Dedifferentiated amniotic fluid mesenchymal stem cell (primary cell): ENCODE results near the gene FGF6.

ENCODE experiments used
- DNase-seq: peaks from one replicate; pipeline ENCODE4 v3.0.0-alpha.2; 2016; ENCODE audit errors: extremely low spot score

FGF6 gene

DNA sequence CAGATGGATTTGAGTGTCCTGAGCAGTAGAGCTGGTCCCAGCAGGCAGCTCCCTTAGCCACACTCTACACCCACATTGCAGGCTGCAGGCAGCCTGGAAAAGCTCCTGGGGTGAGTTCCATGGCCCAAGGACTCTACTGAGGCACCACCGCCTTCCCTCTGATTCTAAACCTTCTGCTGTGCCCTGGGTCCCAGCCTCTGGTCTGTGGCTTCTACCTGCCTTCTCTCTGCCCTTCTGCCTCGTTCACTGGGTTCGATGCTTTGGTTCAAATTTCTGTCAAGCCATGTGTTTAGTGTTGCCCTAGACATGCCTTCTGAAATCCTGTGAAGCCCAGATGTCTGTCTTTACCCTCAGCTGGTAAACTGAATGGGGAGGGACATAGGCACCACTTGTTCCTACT is 1.5 kb upstream of the FGF6 start:
- no peak for DNase-seq

DNA sequence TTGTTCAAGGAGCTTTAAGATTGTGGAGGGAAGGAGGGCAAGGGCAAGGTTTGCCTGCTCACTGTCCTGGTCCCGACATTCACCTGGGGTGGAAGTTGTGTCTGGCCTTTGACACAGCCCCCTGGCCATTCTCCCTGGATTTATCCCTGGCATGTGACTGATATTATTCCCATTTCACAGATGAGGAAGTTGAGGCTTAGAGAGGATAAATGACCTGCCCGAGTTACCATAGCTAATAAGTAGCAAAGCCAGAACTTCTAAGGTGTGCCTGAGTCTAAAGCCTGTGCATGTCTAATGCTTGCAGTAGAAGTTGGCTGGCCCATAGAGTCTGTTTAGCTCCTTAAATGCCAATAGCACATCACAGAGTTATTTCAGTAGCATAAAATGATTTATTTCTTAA is 720 bp upstream of the FGF6 start:
- DNase-seq = no peak

DNA sequence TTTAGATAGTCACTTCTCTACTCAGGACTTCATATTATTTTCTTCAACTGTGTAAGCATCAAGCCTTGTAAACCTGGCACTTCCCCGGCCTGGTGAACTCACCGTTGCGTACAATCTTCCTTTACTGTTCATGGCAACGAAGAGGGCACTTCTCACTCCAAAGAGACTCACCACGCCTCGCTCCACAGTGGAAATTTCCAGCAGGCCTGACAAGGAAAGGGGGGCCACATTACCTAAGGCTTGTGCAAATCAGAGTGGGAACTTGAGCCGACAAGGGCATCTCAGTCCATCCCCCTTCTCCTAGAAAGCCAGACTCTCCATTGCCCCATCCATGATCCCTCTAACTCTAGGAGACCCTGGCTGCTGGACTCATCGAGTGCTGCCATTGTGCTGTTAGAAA is 1.6 kb downstream of the FGF6 start:
- no peak for DNase-seq

DNA sequence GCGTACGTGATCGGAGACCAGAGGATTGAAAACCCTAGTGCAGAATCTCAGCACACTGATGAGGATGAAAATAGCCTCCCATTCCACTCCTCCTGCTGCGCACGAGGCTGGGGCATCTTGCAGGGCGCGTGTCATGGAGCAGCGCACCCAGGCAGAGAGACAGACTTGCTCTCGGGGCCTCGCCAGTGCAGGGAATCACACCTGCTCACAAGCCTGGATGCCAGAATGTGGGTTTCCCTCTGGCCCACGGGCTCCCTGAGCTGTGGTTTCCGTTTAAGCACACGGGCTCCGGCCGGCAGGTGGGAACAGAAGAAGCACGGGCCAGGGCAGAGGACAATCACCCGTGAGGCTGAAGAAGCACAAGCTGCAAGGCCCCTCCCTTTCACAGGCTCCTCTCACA is 2.0 kb downstream of the FGF6 start:
- DNase-seq = no peak

DNA sequence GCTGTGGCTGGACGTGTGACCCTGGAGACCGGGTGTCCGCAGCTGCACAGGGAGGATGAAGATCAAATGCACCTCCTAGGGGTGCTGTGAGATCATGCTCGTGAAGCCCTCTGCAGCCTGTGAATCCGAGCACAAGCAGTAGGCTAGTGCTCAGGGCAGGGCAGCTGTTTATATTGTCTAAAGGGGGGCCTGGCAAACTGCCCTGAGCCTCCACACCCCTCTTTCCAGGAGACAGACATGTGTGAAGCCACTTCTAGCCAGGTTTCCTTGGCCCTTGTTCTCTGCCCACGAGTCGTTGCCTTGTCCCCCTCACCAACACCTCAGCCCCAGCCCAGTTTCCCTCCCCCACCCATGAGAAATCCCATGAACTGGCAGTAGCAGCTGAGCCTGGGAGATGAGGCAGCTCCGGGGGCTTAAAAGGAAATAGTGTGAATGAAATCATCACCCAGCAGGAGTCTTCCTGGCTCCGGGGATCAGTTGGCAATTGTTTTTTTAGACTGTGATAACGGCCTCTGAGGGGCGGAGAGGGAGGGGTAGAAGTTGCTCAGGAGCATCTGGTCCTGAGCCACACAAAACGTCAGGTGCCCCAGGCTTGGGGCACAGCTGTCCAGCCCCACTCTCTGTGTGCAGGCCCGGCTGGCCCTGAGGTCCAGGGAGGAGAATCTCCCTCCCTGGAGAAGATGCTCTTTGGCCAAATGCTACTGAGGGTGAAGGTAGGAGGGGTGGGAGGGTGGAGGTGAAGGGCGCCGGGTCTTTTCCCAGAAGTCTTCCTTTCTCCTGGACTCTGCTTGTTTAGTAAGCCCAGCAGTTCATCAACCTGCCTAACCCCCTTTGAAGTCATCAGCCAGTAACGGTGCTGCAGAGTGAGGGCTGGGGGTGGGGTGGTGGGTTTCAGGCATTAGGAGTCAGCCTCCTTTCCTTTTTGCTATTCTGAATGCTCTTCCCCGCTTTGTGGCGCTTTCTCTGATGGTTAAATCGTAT is 4.0 kb downstream of the FGF6 start:
- DNase-seq = no peak

DNA sequence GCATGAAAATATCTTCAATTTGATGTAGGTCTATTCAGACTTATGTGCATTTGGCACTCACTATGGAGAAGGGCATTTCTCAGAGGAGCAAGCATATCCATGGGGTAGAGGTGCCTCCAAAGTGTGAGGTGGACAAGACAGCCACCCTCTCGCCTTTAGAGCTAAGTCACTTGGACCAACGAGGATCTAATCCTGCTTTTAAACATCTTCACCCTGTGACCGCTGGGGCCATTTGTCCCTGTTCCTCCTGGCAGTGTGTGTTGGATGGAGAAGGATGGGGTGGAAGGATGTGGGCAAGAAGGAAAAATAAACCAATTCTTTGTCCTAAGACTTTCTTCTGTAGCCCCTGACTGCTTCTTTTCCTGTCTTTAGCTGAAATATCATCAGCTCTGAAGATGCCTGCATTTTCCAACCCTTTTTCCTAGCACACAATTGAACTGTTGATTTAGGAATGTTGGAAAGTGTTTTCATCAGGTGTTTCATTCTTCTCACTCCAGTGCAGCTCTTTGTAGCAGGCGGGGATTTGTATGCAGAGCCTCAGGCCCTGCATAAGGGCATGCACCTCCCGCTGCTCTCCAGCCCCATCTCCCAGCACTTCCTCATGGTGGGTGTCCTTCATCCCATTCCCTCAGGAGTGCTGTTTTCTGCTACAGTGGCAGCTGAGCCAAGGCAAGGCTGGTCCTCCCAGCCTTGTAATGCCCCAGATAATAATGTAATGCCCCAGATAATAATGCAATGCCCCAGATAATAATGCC is 5.3 kb downstream of the FGF6 start:
- DNase-seq = no peak

DNA sequence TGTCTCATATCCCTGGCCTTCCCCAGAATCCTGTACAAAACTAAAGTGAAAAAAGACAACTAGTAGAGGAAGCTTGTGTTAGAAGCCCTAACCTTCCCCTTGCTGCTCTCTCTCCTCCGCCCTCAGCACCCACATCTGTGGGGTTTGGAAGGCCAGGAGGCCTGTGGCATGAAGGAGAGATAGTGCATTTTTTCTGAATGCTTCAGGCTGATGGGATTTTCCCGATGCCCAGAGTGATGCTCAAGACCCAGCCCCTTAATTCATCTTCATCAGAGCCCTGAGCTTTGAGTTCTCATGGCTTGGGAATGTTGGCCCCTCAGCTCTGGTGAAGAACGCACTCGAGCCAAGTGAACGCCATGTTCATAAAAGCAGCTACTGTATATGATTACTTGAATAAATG is 5.9 kb downstream of the FGF6 start:
- DNase-seq = no peak

DNA sequence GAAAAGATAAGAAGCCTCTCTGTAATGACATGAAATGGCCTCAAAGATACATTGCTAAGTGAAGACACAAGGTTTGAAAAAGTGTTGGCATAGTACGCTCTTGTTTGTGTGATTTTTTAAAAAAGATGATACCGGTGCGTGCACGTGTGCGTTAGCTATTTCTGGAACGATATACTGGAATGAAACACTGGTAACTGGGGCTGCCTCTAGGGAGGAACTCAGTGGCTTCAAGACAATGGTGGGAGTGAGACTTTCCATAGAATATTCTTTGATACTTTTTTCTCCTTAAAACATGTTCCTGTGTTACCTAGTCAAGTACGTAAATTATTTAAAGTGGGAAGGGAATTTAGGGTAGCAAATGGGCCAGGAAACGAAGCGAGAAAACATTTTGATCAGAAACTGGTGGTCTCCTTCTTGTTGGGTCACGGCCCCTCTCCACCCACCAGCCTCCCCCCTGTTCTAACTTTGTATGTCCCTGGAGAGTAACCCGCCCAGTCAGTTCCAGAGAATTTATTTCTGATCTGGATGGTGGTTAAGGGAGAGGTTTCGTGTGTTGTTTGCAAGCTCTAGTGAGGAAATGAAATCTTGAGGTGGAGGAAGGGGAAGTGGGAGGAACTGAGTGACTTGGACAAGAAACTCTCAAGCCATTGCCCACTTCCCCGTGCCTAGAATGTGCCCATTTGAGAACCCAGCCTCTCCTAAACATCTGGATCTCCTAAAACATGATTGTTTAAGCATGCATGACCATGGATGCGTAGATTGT is 6.6 kb downstream of the FGF6 start:
- no peak for DNase-seq

DNA sequence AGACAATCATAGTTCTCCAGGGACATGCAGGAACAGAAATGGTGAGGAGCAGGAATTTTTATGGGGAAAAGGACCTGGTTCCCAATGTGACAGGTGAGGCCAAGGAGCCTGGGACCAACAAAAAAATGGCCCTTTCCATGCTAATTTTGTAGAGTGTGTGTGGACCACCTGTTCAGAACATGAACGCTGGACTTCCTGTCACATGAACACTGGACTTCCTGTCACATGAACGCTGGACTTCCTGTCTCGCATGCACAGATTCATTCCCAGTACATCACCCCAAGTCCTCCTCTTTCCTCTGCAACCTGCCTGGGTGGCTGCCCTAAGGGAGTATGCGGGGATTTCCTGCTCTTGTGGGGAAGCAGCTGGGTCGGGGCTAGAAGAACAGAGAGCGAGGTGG is 10.1 kb downstream of the FGF6 start:
- DNase-seq = no peak

DNA sequence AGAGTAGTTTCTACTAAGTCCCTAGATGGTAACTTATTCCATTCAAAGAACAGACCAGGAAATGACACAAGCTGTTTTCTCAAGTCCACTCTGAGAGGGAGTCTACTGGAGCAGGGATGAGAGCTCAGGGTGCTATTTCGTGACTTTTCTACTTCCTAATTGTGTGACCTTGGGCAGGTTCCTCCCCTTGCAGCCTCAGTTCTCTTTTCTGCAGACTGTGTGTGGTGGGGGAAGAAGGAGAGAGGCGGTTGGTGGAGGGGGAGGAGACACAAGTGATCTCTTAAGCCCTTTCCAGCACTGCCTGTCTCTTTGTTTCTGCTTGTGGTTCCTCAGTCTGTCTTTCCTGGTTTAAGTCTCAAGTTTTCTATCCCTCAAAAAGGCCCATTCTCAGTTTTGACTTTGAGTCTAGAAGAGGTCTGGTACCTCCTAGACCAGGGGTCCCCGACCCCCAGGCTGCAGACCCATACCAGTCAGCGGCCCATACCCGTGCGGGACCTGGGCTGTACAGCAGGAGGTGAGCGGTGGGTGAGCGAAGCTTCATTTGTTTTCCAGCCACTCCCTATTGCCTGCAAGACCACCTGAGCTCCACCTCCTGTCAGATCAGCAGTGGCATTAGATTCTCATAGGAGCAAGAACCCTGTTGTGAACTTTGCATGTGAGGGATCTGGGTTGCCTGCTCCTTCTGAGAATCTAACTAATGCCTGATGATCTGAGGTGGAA is 10.7 kb downstream of the FGF6 start:
- DNase-seq = no peak

DNA sequence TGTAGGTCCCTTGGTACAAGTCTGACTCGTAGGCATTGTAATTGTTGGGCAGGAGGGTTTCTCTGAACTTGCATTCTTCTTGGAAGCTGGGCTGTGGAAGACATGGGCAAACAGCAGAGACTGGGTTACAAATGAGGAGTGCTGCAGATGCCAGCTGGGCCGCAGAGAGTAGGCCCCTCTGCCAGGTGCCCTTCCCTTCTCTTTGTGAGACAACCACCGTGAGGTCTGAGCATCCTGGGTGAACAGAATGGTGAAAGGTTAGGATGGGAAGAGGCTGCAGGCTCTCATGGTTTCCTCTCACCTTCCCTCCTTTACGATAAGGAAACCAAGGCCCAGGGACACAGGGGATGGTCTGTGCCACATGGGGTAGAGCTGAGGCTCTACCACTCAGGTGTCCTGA is 11.3 kb downstream of the FGF6 start:
- no peak for DNase-seq

DNA sequence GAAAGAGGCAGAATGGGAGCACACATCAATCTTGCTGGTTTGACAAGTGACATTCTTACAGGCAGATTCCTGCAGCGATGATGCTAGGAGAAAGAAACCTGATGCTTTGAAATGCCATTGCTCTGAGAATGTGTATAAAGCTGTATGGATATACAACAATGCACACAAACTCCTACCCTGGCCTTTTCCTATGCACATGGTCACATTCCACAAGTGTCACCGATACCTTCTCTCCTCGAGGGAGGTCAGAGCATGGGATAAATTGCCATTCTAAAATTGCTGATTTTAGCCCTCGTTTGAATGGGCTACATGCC is 11.9 kb downstream of the FGF6 start:
- DNase-seq = no peak

DNA sequence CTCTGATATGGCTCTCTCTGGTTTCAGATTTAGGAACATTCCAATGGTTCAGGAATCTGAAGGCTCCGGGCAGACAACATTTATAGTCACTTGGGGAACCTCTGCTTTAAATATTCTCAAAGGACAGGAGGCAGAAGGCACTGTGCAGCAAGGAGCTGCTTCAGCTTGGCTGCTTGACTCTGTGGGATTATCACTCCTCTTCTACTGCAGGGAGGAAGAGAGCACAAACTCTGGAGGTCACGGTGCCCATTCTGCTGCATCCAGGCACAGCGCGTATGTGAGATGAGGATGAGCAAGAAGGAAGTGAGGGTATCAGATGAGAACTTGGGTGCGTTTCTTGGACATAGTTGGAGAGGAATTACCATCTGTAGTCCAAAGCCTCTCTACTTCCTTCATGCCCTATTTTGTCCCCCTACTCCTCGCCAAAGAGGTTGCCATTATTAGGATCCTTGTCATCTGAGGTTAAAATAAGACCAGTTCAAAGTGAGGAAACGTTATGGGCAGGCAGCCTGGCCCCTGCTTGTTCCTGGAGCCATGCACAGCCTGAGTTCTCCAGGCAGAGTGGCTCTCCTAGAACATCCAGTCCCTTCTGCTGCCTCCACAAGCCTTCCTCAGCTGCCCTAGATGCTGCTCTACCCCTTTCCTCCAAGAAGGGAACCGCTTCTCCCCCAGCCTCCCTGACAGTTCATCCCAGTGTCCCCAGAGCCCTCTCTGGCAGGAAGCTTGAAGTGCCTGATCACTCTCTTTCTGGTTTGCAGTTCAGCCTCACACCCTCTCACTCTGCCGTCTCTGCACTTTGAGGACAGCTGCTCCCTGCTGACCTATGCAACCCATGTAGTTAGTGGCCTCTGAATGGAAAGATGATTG is 12.5 kb downstream of the FGF6 start:
- DNase-seq = no peak

DNA sequence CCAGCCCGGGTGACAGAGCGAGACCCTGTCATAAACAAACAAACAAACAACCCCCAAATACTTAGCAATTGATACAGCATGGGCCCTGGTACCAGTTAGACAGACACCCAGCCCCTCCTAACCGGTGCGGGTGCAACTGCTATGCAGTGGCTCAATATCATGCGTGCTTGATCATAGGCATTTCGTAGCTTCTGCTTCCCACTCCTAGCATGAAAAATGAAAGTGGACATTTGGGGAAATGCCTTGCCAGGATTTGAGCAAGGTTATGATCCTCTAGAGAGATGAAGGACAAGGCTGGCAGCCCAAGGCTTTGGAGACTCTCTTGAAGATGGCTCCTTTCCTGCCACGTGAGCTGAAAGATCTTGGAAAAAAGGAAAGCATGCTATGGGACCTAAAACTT is 13.7 kb downstream of the FGF6 start:
- DNase-seq = no peak

DNA sequence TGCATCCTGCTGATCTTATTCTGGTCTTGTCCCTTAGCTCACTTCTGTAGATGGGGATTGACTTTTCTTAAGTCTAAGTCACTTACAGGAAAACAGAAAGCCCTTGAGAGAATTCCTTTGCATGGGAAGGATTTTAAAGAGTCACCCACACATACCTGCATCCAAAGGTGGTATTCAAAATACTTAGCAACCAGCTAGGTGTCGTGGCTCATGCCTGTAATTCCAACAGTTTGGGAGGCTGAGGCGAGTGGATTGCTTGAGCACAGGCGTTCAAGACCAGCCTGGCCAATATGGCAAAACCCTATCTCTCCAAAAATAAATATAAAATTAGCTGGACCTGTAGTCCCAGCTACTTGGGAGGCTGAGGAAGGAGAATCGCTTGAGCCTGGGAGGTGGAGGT is 14.2 kb downstream of the FGF6 start:
- no peak for DNase-seq

DNA sequence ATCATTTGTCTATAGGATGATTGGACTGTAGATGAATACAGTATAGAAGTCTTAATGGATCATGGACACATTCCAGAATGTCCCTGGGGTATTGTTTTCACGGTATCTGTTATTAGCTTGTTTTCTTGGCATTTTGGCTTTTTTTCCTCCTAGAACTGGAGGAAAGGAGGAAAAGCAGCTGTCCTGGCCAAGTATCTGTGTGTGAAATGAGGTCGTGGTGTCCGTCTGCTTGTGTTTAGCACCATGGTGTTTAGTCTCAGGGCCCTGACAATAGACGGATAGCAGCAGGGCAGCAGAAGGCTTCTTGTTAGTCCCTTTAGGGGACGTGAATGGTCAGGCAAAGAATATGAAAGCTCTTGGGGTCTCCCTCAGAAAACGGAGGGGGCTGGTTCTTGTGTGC is 21.2 kb downstream of the FGF6 start:
- DNase-seq = no peak

DNA sequence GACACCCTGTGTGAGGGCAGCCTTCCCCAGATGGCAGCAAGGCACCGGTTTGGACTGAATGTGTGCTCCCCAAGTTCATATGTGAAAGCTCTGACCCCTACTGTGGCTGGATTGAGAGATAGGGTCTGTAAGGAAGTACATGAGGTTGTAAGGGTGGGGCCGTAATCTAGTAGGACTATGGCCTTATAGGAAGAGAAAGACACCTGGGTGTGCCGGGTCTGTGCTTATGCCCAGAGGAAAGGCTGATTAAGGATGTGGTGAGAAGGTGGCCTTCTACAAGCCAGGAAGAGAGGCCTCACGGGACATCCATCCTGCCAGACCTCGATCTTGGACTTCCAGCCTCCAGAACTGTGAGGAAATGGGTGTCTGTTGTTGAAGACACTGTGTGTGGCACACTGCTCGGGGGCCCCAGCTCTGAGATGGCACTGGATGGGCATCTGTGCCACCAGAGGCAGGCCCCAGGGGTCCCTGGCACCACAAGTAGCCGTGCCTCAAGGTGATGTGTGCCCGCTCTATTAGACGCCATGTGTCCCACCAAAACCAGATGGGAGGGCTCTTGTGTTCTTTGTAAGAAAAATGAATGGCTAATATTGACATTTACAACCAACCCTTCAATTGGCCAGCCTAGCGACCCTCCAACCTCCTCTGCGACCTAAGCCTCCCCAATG is 22.0 kb downstream of the FGF6 start:
- DNase-seq = no peak

DNA sequence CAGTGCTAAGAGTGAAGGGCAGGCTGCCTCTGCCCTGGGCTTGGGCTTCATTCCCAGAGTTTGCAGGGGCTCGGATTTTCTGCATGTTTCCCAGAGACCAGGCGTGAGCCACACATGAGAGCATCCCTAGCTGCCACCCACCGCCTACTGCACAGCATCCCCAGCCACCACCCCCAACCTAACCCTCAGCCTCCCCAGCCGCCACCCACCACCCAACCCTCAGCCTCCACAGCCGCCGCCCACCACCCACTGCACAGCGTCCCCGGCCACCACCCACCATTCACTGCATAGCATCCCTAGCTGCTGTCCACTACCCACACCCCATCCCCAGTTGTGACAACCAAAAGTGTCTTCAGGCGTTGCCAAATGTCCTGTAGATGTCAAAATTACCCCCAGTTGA is 22.6 kb downstream of the FGF6 start:
- no peak for DNase-seq

DNA sequence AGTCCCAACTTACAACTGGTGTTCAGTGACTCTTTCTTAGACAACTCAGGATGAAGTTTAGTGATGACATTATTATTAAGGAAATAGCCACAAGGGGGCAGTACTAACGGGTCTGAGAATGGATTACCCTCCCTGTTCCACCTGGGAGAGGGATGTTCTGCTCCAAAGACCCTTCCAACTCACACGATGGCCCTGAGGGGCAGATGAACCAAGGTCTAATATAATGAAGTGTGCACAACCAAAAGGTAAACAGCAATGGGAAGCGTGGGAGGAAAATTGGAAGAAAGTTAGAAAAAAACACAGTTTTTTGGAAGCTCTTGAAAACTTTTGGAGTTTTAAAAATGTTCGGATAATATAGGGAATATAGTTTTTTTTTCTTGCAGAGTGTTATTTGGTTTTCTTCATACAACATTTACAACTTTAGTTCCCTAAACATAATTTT is 24.0 kb downstream of the FGF6 start:
- no peak for DNase-seq

DNA sequence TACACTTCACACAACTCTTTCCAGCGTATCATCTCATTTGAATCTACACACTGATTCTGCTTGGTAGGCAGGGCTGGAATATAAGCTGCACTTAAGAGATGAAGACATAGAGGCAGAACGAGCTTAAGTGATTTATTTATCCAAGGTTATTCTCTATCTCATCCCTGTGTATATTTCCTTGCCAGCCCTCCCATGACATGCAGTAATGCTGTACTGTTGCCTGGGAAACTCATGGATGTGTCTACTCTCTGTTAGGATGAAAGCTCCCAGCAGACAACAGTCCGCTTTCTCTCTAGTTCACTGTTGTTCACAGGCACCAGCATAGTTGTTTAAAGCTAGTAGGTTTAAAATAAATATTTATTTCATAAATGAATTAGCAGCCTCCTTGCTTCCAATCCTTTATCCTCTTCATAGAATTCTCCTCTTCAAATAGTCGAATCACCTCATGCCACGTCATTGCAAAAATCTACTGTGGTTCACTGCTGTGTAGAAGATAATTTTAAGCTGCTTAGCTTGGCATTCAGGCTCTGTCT is 25.4 kb downstream of the FGF6 start:
- no peak for DNase-seq
